Breast epithelium (tissue), 4 donors: Measurements from ENCODE around the gene WBP2NL. TPM values are rescaled to one million over a fixed set of nuclear protein-coding genes. Genes with fewer than 3 reads are reported as not detected.

Experiments
- DNase-seq, 2 donors: peaks; one replicate each; pipeline ENCODE4 v3.0.0-alpha.2; 2019; ENCODE audit warnings: low spot score in 2 of 2
- H3K27ac ChIP-seq, 2 donors: fragments of 200-600 bp; sonication (generic) in 1 of 2; one replicate each; pipeline ENCODE4 v1.5.1; 2016 to 2019; ENCODE audit warnings: mild to moderate bottlenecking in 1 of 2
- H3K27me3 ChIP-seq, 2 donors: fragments of 200-600 bp; sonication (generic) in 1 of 2; one replicate each; pipeline versions ENCODE4 v1.5.1 to v1.6.0; 2017 to 2019; ENCODE audit warnings: control low read depth in 1 of 2, mild to moderate bottlenecking in 1 of 2
- H3K36me3 ChIP-seq: fragments of 200-600 bp; one replicate; pipeline ENCODE4 v1.5.1; 2019
- H3K4me1 ChIP-seq, 2 donors: fragments of 200-600 bp; sonication (generic); one replicate each; pipeline ENCODE4 v1.5.1; 2016 to 2019; ENCODE audit warnings: control low read depth in 1 of 2
- H3K4me3 ChIP-seq, 3 donors: fragments of 200-600 bp; sonication (generic); 1 replicate in 2 of 3; 2 replicates in 1 of 3; pipeline ENCODE4 v1.5.1; 2016 to 2019; ENCODE audit warnings: mild to moderate bottlenecking in 3 of 3, moderate library complexity in 2 of 3
- H3K9me3 ChIP-seq, 2 donors: fragments of 200-600 bp; sonication (generic) in 1 of 2; one replicate each; pipeline ENCODE4 v1.5.1; 2016 to 2019; ENCODE audit warnings: control low read depth in 1 of 2
- POLR2A ChIP-seq: fragments of 450-650 bp; IDR thresholded peaks from one replicate; pipeline ENCODE4 v1.6.1; 2016; ENCODE audit warnings: antibody characterized with exemption, mild to moderate bottlenecking, moderate library complexity
- POLR2AphosphoS5 ChIP-seq, 3 donors: sonication (generic); formaldehyde crosslinking; IDR thresholded peaks; one replicate each; pipeline ENCODE4 v1.6.1; 2017; ENCODE audit warnings: antibody characterized with exemption in 3 of 3
- intact Hi-C: fragments of 100-400 bp; cut with DNase I; formaldehyde crosslinking; loops from one replicate; pipeline ENCODE4 v1.15.1; 2023; ENCODE audit warnings: low total_unique reads
- total RNA-seq, 3 donors: library from RNA; depleted of rRNA; stranded (reverse); fragments of >200 nt; gene quantifications; one replicate each; pipeline ENCODE4 v1.1.0, GENCODE V29; 2016
- TF ChIP-seq, protein P1 (sequence below), 3 donors: fragments of 450-650 bp; IDR thresholded peaks; one replicate each; pipeline ENCODE4 v1.5.1; 2016 to 2017; ENCODE audit warnings: antibody characterized with exemption in 3 of 3, mild to moderate bottlenecking in 3 of 3, moderate library complexity in 3 of 3

Gene WBP2NL
- total RNA-seq, 3 donors from 2014 or later = 0.96 to 12.3 (median 2.0) TPM

DNA sequence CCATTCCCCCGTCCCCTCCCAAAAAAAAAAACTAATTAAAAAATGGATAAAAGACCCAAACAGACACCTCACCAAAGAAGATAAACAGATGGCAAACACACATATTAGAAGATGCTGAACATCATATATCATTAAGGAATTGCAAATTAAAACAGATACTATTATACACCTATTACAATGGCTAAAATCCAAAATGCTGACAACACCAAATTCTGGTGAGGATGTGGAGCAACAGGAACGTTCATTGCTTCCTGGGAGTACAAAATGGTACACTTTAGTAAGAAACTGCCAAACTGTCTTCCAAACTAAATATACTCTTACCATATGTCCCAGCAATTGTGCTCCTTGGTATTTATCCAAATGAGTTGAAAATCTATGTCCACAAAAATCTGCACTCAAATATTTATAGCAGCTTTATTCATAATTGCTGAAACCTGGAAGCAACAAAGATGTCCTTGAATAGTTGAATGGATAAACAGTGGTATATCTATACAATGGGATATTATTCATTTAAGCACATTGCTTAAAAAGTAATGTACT lies 52.1 kb downstream of the WBP2NL start:
- Histone ChIP-seq H3K27me3 (no peaks in the 10 kb centered on the region), H3K4me1 (no peaks in the 10 kb centered on the region), H3K9me3 (no peaks in the 10 kb centered on the region), H3K36me3 (no peaks in the 10 kb centered on the region), H3K27ac (no peak overlapping the region), H3K4me3 (no peak overlapping the region)
- TF ChIP-seq POLR2AphosphoS5 (IDR thresholded peaks at IDR 0.05) (no peak), POLR2A (no peak)
- TF ChIP-seq, protein P1, sequence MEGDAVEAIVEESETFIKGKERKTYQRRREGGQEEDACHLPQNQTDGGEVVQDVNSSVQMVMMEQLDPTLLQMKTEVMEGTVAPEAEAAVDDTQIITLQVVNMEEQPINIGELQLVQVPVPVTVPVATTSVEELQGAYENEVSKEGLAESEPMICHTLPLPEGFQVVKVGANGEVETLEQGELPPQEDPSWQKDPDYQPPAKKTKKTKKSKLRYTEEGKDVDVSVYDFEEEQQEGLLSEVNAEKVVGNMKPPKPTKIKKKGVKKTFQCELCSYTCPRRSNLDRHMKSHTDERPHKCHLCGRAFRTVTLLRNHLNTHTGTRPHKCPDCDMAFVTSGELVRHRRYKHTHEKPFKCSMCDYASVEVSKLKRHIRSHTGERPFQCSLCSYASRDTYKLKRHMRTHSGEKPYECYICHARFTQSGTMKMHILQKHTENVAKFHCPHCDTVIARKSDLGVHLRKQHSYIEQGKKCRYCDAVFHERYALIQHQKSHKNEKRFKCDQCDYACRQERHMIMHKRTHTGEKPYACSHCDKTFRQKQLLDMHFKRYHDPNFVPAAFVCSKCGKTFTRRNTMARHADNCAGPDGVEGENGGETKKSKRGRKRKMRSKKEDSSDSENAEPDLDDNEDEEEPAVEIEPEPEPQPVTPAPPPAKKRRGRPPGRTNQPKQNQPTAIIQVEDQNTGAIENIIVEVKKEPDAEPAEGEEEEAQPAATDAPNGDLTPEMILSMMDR (IDR thresholded peaks at IDR 0.05) = no peak
- no peak for DNase-seq
- intact Hi-C loops = no loop called here

DNA sequence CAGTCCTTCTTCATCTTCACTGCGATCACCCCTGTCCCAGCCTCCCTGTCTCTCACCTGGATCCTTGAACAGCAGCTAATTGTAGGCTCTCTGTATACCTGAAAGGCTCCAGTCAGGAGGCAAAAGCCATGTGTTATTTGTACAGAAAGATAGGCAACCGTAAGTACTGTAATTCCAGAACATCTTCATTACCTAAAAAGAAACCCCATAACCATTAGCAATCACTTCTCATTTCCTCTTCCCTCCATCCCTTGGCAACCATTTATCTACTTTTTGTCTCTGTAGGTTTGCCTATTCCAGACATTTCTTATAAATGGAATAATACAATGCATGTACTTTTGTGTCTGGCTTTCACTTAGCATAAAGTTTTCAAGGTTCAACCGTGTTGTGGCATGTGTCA lies 54.2 kb downstream of the WBP2NL start:
- intact Hi-C loops = no loop called here
- Histone ChIP-seq H3K4me1 (no peaks in the 10 kb centered on the region), H3K27ac (no peak overlapping the region), H3K36me3 (no peaks in the 10 kb centered on the region), H3K27me3 (no peaks in the 10 kb centered on the region), H3K4me3 (no peak overlapping the region), H3K9me3 (peaks cover 0 to 7% of the 10 kb centered on the region in 2 donors)
- no peak for TF ChIP-seq POLR2AphosphoS5 (IDR thresholded peaks at IDR 0.05)
- TF ChIP-seq POLR2A = no peak
- TF ChIP-seq, protein P1 (IDR thresholded peaks at IDR 0.05) = no peak
- DNase-seq = no peak

DNA sequence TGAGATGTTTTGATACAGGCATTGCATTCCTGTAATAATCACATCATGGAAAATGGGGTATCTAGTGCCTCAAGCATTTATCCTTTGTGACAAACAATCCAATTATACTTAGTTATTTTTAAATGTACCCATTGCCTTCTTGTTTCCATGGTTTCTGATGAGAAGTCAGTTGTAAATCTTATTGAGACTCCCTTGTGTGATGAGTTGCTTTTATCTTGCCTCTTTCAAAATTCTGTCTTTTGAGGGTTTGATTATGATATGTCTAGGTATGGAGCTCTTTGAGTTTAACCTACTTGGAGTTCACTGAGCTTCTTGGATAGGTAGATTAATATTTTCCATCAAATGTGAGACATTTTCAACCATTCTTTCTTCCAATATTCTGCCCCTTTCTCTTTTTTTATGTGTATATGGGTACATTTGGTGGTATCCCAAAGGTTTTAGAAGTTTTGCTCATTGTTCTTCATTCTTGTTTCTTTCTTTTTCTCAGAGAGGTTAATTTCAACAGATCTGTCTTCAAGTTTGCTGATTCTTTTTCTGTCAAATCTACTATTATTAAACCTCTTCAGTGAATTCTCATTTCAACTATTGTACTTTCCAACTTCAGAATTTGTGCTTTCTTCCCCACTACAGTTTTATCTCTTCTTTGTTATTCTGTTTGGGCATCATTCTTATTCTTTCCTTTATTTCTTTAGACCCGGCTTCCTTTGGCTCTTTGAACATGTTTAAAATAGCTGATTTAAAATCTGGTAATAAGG lies 58.3 kb downstream of the WBP2NL start:
- TF ChIP-seq, protein P1 (IDR thresholded peaks at IDR 0.05) = no peak
- no peak for TF ChIP-seq POLR2AphosphoS5 (IDR thresholded peaks at IDR 0.05)
- no peak for TF ChIP-seq POLR2A
- H3K4me3 ChIP-seq = no peak overlapping the region
- intact Hi-C loops = no loop called here
- H3K9me3 ChIP-seq = peaks cover 0 to 7% of the 10 kb centered on the region in 2 donors
- no peaks in the 10 kb centered on the region for H3K4me1 ChIP-seq
- H3K27me3 ChIP-seq = no peaks in the 10 kb centered on the region
- DNase-seq = no peak
- H3K36me3 ChIP-seq = no peaks in the 10 kb centered on the region
- H3K27ac ChIP-seq = no peak overlapping the region

DNA sequence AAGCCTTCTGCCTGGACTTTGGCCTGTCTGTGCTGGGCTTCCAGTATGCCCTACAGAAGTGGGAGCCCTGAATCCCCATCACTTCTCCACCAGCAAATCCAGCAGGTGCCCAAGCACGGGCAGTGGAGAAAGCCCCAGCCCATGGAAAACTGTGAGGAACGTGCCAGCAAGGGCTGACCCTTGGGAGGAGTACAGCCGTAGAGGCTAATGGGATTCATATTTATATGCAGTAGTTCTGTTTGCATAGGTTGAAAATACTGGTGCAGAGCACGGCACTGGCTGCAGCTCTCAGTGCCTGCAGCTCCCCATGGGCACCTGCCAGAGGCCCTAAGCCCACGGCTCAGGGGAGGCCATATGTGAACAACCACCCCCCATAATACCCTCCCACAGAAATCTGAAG lies 61.9 kb downstream of the WBP2NL start:
- no peaks in the 10 kb centered on the region for H3K27me3 ChIP-seq
- H3K36me3 ChIP-seq = no peaks in the 10 kb centered on the region
- no peaks in the 10 kb centered on the region for H3K4me1 ChIP-seq
- no peak overlapping the region for H3K4me3 ChIP-seq
- intact Hi-C loops = no loop called here
- H3K27ac ChIP-seq = no peak overlapping the region
- TF ChIP-seq POLR2A (no peak), POLR2AphosphoS5 (IDR thresholded peaks at IDR 0.05) (no peak)
- TF ChIP-seq, protein P1 (IDR thresholded peaks at IDR 0.05) = no peak
- DNase-seq = no peak
- H3K9me3 ChIP-seq = peaks cover 0 to 7% of the 10 kb centered on the region in 2 donors

DNA sequence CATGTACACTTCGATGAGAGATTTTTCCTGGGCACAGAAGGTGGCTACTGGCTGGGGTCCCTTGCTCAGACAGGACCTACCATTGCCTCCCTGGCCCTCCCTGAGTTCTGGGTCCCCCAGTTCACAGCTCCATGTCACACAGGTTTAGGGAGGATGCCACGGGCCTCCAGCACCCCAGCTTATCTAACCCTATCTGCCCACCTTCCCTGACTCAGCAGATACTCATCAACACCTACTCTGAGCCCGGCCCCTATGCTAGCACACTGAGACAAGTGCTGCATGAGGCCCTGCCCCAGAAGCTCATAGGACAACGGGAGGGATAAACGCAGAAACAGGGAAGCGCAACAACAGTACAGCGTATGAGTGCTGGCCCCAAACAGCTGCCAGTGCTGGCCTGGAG lies 62.5 kb downstream of the WBP2NL start:
- H3K9me3 ChIP-seq = peaks cover 0 to 7% of the 10 kb centered on the region in 2 donors
- TF ChIP-seq POLR2A (no peak), POLR2AphosphoS5 (IDR thresholded peaks at IDR 0.05) (no peak)
- TF ChIP-seq, protein P1 (IDR thresholded peaks at IDR 0.05) = no peak
- DNase-seq = peak in 1 of 2 donors; percentile 6
- H3K27ac ChIP-seq = no peak overlapping the region
- H3K4me3 ChIP-seq = no peak overlapping the region
- no peaks in the 10 kb centered on the region for H3K27me3 ChIP-seq
- no peaks in the 10 kb centered on the region for H3K36me3 ChIP-seq
- no peaks in the 10 kb centered on the region for H3K4me1 ChIP-seq
- intact Hi-C loops = no loop called here
